ENCODE measurements around the gene SCLT1. TPM values are rescaled to one million over a fixed set of nuclear protein-coding genes. Genes with fewer than 3 reads are reported as not detected.

SCLT1 gene
- polyA plus RNA-seq, 1 of the 3 experiments (the other 2 are of a cell fraction), result 2.2 TPM

GRCh38 chr4:128980816-128981326, 112.5 kb downstream of the SCLT1 start:
- no peaks in the 10 kb centered on the region for H3K27me3 ChIP-seq (ENCODE audit: insufficient read depth)
- no peaks in the 10 kb centered on the region for H3K9me3 ChIP-seq
- TF ChIP-seq TAF1 (IDR thresholded peaks at IDR 0.05; ENCODE audit: borderline replicate concordance, low read depth, low read length), result no peak
- TF ChIP-seq JUND (IDR thresholded peaks at IDR 0.05), result 0 out of 2 replicates have a peak, but pooled peaks have one; percentile 21
- peak; percentile 57; the same call in 1 of the 2 replicates for TF ChIP-seq TCF12 (IDR thresholded peaks at IDR 0.05)
- peak in 1 of 2 experiments; percentile 34; a peak in 1 of 4 replicates for TF ChIP-seq EP300 (IDR thresholded peaks at IDR 0.05; ENCODE audit: borderline replicate concordance in 1 of 2, low read depth in 1 of 2, low read length in 1 of 2)
- TF ChIP-seq GATA2 (CRISPR knock-in tag; IDR thresholded peaks at IDR 0.05), result 0 out of 2 replicates have a peak, but pooled peaks have one; percentile 34
- TF ChIP-seq NFIC (IDR thresholded peaks at IDR 0.05; ENCODE audit: borderline replicate concordance), result peak; percentile 11; the same call in 1 of the 2 replicates
- no peak for TF ChIP-seq TEAD4 (IDR thresholded peaks at IDR 0.05; ENCODE audit: borderline replicate concordance, insufficient read depth)
- ChIA-PET POLR2A (no interaction called here), CTCF (interaction anchor here (1.2 kb wide), 1 partner anchor 36 kb away, joined by 3 read pairs; no protein-coding TSS in a partner anchor)
- H3K27ac ChIP-seq (ENCODE audit: low read depth in 2 of 2, low read length in 1 of 2), result peak overlapping the region in 1 of 2 experiments; percentile 69; a peak in 3 of 4 replicates
- H2AFZ ChIP-seq (ENCODE audit: low read depth), result no peak overlapping the region
- H3F3A ChIP-seq (replicated peaks; ENCODE audit: insufficient read depth), result peaks cover 15% of the 10 kb centered on the region
- WGBS (ENCODE audit: low lambda C conversion rate), result 79% methylated on average over 1 of the region's 1 CpG
- H3K4me2 ChIP-seq, result no peak overlapping the region
- H4K20me1 ChIP-seq (ENCODE audit: insufficient read depth), result no peaks in the 10 kb centered on the region
- no peaks in the 10 kb centered on the region for H3K9me2 ChIP-seq
- no peak overlapping the region for H3K9ac ChIP-seq
- H3K36me3 ChIP-seq (replicated peaks in 1 of 2; ENCODE audit: control insufficient read depth in 1 of 2, insufficient read depth in 2 of 2, low read length in 1 of 2), result no peaks in the 10 kb centered on the region
- H3K4me3 ChIP-seq (ENCODE audit: low read depth in 2 of 2, low read length in 1 of 2), result no peak overlapping the region
- H3K79me2 ChIP-seq (ENCODE audit: insufficient read depth), result no peaks in the 10 kb centered on the region
- DNase-seq, result no peak
- H3K4me1 ChIP-seq (ENCODE audit: control insufficient read depth in 1 of 2, insufficient read depth in 2 of 2, low read depth in 1 of 2, low read length in 1 of 2), result peaks cover 0 to 2% of the 10 kb centered on the region in 2 experiments; a peak in 2 of 4 replicates

- no peak overlapping the region for H3K4me2 ChIP-seq
- ChIA-PET POLR2A (no interaction called here), CTCF (interaction anchor here (0.7 kb wide), 1 partner anchor 21 kb away, joined by 3 read pairs; no protein-coding TSS in a partner anchor)
- no peak for TF ChIP-seq YY1 (IDR thresholded peaks at IDR 0.05; ENCODE audit: low read depth)
- TF ChIP-seq FOSL2 (IDR thresholded peaks at IDR 0.05; ENCODE audit: borderline replicate concordance, low read depth), result peak; percentile 73
- peak; percentile 78 for TF ChIP-seq NFIC (IDR thresholded peaks at IDR 0.05; ENCODE audit: borderline replicate concordance)
- TF ChIP-seq USF2 (IDR thresholded peaks at IDR 0.05; ENCODE audit: borderline replicate concordance, low read depth, low read length), result no peak
- TF ChIP-seq PBX3 (IDR thresholded peaks at IDR 0.05), result peak; percentile 75
- TF ChIP-seq JUND (IDR thresholded peaks at IDR 0.05), result peak; percentile 60
- peak; percentile 56; the same call in 1 of the 2 replicates for TF ChIP-seq MAX (IDR thresholded peaks at IDR 0.05; ENCODE audit: low read depth)
- peak; percentile 89 for TF ChIP-seq TCF12 (IDR thresholded peaks at IDR 0.05)
- TF ChIP-seq POLR2AphosphoS5 (IDR thresholded peaks at IDR 0.05; ENCODE audit: low read depth, low read length), result peak; percentile 19; the same call in 1 of the 2 replicates
- TF ChIP-seq EP300 (IDR thresholded peaks at IDR 0.05; ENCODE audit: borderline replicate concordance in 1 of 2, low read depth in 1 of 2, low read length in 1 of 2), result peak in 1 of 2 experiments; percentile 30; a peak in 1 of 4 replicates
- no peak for TF ChIP-seq ELF1 (IDR thresholded peaks at IDR 0.05)
- no peak overlapping the region; the same call in 1 of the 2 replicates for H2AFZ ChIP-seq (ENCODE audit: low read depth)
- H4K20me1 ChIP-seq (ENCODE audit: insufficient read depth), result no peaks in the 10 kb centered on the region
- no peaks in the 10 kb centered on the region for H3K9me2 ChIP-seq
- H3K4me1 ChIP-seq (ENCODE audit: control insufficient read depth in 1 of 2, insufficient read depth in 2 of 2, low read depth in 1 of 2, low read length in 1 of 2), result peaks cover 0 to 2% of the 10 kb centered on the region in 2 experiments; a peak in 2 of 4 replicates
- H3K79me2 ChIP-seq (ENCODE audit: insufficient read depth), result no peaks in the 10 kb centered on the region
- H3K4me3 ChIP-seq (ENCODE audit: low read depth in 2 of 2, low read length in 1 of 2), result no peak overlapping the region
- H3F3A ChIP-seq (replicated peaks; ENCODE audit: insufficient read depth), result peaks cover 15% of the 10 kb centered on the region
- peak; percentile 15 for DNase-seq
- no peak overlapping the region for H3K9ac ChIP-seq
- peaks cover 0 to 4% of the 10 kb centered on the region in 2 experiments for H3K36me3 ChIP-seq (replicated peaks in 1 of 2; ENCODE audit: control insufficient read depth in 1 of 2, insufficient read depth in 2 of 2, low read length in 1 of 2)
- H3K9me3 ChIP-seq, result no peaks in the 10 kb centered on the region
- H3K27ac ChIP-seq (ENCODE audit: low read depth in 2 of 2, low read length in 1 of 2), result peak overlapping the region; percentile 39 to 69; a peak in 3 of 4 replicates
- no peaks in the 10 kb centered on the region for H3K27me3 ChIP-seq (ENCODE audit: insufficient read depth)
Measured at GRCh38 chr4:128979934-128980333, 113.4 kb downstream of the SCLT1 start.
